Vagina (tissue), 2 donors: ENCODE data around the gene ROGDI.

Experiments
- POLR2A ChIP-seq, 2 donors: fragments of 450-650 bp; IDR thresholded peaks; one replicate each; pipeline ENCODE4 v1.6.1; 2017; ENCODE audit warnings: antibody characterized with exemption in 2 of 2, mild to moderate bottlenecking in 2 of 2, moderate library complexity in 2 of 2
- TF ChIP-seq, protein P1 (sequence below), 3 experiments: fragments of 450-650 bp in 2 of 3; fragments of 200-600 bp in 1 of 3; sonication (generic) in 1 of 3; IDR thresholded peaks; one replicate each; pipeline ENCODE4 v1.5.1; 2017 to 2019; ENCODE audit warnings: antibody characterized with exemption in 3 of 3, mild to moderate bottlenecking in 2 of 3, moderate library complexity in 2 of 3

DNA sequence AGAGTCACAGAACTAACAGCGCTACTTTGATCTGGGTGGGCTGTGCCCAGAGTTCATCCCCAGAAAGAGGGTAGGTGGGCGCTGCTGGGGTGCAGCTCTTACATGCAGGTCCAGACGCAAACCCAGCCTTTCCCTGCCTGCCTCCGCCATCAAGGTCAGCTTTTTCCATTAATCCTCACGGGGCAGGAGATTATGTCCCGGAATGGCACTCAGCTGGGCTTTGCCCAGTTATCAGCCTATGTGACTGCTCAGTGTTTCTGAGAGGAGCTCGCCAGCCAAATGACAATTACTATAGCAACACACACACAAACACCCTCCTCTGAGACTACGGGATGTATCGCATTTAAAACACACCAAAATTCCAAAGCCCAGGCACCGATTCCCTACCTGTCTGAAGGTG, 24.5 kb upstream of the ROGDI start:
- TF ChIP-seq, protein P1, sequence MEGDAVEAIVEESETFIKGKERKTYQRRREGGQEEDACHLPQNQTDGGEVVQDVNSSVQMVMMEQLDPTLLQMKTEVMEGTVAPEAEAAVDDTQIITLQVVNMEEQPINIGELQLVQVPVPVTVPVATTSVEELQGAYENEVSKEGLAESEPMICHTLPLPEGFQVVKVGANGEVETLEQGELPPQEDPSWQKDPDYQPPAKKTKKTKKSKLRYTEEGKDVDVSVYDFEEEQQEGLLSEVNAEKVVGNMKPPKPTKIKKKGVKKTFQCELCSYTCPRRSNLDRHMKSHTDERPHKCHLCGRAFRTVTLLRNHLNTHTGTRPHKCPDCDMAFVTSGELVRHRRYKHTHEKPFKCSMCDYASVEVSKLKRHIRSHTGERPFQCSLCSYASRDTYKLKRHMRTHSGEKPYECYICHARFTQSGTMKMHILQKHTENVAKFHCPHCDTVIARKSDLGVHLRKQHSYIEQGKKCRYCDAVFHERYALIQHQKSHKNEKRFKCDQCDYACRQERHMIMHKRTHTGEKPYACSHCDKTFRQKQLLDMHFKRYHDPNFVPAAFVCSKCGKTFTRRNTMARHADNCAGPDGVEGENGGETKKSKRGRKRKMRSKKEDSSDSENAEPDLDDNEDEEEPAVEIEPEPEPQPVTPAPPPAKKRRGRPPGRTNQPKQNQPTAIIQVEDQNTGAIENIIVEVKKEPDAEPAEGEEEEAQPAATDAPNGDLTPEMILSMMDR (IDR thresholded peaks at IDR 0.05): no peak
- TF ChIP-seq POLR2A (IDR thresholded peaks at IDR 0.05): no peak
